Activated CD8-positive, alpha-beta memory T cell treated with anti-CD3 and anti-CD28 coated beads, Interleukin-2, amount 50 U/mL, for 48 hours (primary cell): ENCODE results near the gene SLC24A4.
A peak's percentile ranks its signal among the peaks of the same experiment; 100 is the strongest.

Experiments
- DNase-seq: peaks from one replicate; pipeline ENCODE4 v3.0.0-alpha.2; 2020

Gene SLC24A4

DNA sequence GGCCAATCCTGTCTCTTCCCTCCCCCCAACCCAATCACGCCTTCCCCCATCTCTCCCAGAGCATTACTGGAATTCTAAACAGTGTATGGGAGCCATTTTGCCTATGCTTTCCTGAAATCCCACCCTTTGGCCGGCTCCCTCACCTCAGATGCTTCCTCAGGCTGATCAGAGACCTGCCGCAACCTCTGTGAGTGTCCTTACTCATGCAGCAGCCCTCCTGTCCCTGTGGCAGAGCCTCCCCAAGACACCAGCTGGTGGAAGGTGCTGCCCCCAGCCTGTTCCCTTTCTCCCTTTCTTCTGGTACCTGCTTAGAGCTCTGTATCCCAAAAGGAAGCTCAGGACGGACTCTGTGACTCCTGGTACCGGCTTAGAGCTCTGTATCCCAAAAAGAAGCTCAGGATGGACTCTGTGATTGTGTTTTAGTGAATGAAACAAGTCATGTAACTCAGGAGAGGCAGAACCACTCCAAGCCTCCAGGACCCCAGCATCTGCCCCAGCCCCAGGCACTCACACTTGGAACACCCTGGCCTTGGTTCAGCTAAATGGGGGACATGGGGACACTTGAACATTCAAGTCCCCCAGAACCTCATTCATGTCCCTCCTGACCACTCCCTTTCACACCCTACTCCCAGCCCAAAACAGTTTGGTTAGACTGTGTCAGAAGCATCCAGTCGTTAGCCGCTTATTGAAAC is 161.3 kb downstream of the SLC24A4 start:
- DNase-seq = peak; percentile 30

DNA sequence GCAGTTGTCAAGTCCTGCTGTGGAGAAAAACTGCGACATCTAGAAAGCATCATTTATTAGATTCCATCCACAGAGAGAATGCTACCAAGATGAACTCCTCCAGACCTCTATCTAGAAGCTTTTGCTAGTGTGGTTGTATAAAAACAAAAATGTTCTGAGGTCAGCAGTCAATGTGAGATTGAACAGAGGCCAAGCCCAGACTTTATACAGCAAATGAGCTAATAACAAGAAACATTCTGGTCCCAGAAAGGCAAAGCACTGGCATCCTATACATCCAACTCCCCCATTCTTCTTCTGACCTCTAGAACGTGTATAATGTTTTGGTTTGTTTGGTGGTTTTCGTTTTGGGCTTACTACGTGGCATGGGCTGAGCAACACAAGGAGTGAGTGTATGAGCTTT is 163.9 kb downstream of the SLC24A4 start:
- DNase-seq = no peak

DNA sequence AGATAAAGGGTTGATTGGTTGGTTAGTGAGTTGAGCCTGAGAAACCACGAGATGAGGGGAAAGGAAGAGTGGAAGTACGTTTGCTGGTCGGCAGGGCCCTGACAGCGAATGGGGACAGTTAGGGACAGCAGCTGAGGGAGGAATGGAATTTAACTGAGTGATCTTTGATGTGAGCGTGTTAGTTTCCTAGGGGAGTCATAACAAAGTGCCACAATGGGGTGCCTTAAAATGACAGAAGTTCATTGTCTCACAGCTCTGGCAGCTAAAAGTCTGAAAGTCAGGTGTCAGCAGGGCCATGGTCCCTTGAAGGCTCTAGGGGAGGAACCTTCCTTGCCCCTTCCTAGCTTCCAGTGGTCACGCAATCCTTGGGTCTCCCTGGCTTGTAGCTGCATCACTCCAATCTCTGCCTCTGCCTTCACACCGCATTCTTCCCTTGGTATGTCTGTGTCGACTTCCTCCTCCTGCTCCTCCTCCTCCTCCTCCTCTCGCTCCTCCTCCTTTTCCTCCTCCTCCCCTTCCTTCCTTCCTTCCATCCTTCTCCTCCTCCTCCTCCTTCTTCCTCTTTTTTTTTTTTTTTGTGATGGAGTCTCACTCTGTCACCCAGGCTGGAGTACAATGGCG is 164.7 kb downstream of the SLC24A4 start:
- DNase-seq = peak; percentile 15

DNA sequence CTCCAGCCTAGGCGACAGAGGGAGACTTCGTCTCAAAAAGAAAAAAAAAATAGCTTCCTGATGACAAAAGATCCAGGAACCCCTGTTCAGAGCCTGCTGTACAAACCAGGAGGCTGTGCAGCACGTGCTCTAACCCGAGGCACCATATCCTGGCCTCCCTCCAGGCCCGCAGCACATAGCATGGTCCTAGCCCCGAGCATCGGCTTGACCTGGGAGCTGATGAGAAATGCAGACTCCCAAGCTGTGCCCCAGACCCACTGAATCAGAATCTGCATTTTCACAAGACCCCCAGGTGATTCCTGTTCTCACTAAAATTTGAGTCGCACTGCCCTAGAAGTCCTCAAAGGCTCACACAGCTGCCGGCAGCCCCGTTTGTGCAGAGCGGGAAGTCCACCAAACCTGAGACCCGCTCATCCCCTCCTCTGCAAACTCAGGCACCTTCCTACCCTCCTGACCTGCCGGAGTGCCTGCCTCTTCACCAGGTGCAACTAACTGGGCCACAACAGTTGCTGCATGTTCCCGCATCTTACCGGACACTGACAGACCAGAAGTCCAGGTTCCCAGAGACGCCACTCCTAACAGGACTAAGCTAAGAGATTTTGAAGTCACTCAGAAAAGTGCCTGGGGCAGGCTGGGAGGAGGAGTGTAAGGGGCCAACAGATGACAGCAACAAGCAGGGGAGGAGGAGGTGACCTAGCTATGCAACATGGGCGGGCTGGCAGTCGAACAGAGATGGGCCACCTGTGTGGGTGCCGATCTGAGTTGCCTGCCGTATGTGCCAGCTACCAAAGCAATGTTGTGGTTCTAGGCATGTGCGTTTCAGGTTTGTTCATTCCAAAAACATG is 166.7 kb downstream of the SLC24A4 start:
- DNase-seq = peak; percentile 18

DNA sequence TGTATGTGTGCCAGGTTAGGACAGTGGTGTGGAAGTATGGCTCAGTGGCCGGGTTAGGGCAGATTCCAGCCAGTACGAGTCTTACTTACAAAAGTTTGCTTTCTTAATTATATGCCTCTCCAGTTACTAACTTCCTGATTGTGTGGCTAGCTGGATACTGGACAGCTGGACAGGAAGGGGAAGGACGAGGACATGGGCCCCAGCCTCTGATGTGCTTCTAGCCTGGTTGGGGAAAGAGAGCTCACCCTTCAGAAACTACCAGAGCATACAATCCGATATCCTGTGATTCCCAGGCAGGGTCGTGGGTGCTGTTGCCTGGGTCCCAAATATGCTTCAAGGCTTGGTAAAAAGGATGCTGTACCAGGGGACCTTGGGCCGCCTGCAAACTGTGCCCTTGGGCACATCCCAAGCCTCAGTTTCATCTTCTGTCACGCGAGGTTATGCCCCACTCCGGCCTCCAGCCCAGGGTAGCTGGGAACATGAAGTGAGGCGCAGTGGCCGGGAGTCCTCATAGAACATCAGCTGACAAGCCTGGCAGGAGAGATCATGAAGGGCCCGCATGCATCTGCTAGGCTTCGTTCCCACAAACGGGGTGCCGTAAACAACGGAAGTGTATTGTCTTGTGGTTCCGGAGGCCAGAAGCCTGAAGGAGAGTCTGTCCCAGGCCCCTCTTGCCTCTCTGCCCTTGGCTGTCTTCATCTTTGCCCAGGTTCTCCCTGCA is 167.4 kb downstream of the SLC24A4 start:
- DNase-seq = peak; percentile 30

DNA sequence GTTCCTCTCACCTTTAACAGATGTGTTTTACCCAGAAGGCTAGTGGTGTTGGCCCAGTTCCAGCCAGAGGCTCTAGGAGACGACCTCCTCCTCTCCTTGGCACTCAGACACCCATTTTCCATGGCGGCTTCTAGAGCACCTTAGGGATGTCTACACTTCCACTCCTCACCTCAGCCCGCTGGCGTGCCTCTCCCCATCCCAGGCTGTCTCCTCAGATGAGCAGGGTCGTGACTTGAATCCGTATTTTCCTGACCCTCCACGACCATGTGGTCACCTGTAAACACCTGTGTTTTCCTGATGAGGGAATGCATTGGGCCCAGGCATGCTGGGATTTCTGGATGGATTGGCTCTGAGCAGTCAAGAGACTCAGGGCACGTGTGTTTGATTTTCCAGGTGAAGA is 168.8 kb downstream of the SLC24A4 start:
- peak; percentile 26 for DNase-seq

DNA sequence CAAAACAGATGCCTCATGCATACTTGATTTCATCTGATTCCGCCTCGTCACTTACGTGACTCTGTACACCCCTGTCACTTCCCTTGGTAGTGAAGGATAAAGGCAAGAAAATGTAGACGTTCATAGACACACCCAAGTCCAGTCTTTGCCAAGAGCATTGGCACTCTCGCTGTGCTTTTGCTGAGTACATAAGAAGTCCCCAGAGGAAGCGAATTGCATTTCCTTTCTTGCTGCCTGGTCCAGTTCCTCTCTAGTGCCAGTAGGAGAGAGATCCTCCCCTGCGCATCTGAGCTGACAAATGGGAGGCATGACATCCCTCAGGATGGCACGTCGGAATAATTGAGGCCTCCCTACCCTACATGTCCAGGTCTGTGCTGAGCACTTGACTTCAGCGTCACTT is 169.3 kb downstream of the SLC24A4 start:
- peak; percentile 26 for DNase-seq

DNA sequence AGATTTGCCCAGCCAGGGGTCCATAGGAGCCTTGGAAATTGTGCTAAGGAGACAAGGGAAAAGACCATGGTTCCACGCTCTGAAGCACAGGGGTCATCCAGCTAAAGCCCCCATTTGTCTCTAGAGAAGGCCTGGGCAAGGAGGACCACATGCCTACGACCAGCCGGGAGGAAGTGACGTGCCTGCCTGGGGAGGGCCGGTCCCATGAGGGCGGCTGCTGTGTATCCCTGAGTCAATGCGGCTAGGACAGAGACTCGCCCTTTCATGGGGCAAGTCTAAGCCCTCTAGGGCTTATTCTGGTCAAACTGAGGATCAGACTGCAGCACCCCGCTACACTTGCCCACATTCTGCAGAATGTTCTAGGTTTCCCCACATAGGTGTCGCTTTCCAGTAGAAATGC is 170.1 kb downstream of the SLC24A4 start:
- peak; percentile 43 for DNase-seq

DNA sequence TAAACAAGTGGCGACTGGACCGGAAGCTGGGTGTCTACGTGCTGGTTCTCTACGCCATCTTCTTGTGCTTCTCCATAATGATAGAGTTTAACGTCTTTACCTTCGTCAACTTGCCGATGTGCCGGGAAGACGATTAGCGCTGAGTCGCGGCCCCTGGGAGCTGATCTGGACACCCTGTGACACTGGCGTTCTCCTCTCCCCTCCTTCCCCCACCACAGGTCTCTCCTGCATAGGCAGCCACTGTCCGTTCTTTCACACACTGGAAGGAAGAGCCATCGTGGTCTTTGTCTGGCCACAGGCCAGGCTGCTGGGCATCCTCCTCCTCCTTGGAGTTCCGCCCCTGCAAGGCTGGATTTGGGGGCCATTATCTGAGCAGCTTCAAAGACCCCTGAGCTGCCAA is 170.5 kb downstream of the SLC24A4 start:
- peak; percentile 28 for DNase-seq

DNA sequence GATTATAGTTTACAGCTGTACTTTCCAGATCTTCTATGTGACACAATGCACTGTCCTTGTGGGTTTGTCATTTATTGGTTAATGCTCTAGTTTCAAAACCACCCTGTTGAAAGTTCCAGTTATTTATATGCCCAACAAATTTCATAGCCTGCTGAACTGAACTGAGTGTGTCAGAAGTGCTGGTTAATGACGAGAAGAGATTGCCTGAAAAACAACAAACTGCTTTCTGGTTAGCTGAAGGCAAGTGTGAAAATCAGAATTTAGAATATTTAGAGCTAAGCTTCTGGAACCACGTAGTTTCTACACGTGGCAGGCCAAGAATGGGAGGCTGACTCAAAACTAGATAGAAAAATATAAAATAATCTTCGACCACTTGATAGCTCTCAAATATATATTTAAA is 171.5 kb downstream of the SLC24A4 start:
- DNase-seq = no peak

DNA sequence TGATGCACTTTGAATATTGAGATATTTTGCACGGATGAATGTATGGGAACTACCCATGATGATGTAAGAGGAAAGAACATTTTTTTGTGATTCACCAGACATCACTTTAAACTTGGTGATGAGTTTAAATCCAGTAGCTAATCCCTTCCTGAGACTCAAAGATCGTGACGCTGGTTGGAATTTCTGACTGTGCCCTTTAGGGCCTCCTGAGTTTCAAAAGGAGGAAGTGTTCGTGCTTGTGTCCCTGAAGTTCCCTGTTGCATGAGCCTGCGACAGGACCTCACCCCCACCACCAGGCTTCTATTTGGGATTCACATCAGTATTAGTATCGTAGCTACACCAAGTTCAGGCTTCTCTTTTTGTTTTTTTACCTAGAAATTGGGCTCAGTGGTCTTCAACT is 172.1 kb downstream of the SLC24A4 start:
- peak; percentile 8 for DNase-seq

DNA sequence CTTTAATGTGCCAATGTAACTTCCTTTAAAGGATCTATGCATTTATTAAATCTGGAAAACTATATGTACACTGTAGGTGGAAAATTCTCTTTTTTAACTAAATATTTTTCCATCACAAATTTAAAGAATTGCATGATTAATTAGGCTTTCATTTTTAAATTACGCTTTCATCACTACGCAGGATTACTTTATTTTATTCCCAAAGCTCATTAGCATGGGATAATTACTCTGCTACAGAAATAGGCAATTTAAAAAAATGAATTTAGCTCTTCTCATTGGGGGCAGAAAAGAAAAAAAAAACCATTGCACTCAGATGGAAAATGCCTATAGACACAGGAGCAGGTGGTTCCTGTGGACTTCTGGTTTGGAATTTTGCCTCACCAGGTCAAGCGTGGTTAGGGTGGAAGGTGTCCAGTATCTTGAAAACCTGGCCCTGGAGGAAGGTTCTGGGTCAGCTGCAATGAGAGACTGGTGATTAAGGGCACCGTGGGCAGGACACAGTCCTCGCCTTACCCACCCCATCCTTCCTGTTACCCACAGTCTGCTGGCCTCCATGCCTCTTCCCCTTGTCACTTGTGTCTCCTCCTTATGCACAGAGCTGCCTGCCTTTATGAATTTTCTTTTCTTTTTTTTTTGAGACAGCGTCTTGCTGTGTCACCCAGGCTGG is 173.4 kb downstream of the SLC24A4 start:
- peak; percentile 35 for DNase-seq

DNA sequence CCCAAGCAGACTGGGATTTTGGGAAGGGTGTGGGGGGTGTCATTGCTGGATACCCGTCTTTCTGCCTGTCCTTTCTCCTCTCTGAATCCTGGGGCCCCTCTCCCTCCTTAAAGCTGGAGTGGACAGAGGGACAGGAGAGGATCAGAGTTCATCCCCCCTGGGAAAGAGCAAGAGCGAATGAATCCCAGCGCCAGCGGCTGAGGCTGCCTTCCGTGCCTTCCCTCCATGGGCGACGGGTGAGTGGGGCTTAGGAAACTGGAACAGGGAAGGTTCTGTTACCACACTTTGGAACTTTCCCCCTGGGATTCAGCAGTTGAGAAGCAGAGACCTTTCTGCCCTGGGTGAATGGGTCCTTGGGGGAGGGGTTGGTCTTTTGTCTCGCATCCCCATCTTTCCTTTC is 174.4 kb downstream of the SLC24A4 start:
- DNase-seq = peak; percentile 25

DNA sequence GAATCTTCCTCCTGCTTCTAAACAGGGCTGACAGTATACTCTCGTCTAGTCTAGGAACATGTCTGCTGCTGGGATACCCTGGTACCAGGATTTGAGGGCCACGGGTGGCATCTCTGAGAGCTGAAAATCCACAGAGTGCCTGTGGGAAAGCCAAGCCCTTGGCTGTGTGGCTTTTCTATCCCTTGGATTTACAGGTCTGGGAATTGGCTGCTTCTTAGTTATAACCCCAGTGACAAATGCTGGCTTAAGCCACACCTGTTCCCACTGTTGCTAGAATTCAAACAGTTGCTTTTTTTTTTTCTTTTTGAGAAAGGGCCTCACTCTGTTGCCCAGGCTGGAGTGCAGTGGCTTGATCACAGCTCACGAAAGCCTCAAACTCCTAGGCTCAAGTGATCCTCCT is 176.3 kb downstream of the SLC24A4 start:
- DNase-seq = peak; percentile 12

DNA sequence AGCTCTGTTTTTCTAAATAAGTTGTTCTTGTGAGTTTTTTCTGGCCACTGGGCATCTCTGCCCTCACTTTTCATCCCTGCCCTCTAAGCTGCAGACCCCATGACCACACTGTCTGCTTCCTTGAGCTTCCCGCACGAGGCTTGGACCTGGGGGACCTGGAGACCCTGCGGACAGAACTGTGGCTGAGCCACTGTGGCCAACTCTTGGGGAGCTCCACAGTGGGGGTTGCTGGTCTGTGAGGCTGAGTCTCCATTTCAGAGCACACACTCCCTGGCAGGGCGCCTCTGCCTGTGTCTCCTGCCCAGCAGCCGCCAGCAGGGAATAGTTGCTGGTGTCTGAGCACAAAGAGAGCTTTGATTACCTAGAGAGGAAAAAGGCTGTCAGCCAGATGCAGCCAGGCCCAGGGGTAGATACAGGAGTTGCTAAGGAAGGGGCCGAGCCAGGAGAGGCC is 177.6 kb downstream of the SLC24A4 start:
- peak; percentile 22 for DNase-seq

DNA sequence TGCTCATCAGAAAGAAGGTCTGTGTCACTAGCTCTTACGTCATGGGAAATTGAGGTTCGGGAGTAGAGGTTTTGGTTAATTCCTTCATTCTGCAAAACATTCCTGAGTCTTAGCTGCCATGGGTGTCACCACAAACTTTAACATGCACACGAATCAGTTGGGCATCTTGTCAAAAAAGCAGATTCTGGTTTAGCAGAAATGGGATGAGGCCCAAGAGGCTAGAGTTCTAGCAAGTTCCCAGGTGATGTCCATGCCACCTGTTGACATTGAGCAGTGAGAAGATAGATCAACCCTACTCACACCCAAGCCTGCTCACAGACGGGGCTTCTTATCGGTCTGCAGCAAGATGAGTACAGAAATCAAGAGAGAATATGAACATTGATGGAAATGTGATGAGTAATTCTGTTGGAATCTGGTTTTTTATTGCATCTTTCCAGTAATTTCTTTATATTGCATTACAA is 179.0 kb downstream of the SLC24A4 start:
- no peak for DNase-seq

DNA sequence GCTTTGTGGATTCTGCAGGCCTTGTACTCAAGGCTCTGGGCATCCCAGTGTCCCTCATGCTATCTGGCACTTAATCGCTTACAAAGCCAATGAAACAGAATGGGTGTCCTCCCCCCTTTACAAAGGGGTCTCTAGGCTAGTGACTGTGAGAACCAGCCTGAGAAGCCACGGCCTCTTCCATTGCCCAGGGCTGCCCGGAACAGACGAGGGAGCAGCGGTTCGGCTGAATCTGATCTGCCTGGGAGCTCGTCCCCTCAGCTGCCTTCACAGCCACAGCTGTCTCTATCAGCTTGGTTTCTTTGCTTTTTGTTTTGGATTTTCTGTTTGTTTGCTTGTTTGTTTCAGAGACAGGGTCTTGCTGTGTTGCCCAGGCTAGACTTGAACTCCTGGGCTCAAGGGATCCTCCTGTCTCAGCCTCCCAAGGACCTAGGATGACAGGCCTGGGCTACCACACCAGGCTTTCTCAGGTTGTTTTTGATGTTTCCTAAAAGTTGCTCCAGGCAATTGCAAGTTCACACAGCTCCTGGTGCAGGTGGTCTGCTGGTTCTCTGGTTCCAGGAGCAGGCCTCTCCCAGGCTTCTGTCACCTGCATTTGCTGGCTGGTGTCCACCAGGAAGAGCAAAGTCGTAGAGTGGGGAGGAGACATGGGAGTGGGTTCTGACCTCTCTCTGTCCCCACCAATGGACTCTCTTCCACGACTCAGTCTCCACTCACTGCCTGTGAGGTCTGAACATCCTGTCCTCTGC is 179.7 kb downstream of the SLC24A4 start:
- no peak for DNase-seq

DNA sequence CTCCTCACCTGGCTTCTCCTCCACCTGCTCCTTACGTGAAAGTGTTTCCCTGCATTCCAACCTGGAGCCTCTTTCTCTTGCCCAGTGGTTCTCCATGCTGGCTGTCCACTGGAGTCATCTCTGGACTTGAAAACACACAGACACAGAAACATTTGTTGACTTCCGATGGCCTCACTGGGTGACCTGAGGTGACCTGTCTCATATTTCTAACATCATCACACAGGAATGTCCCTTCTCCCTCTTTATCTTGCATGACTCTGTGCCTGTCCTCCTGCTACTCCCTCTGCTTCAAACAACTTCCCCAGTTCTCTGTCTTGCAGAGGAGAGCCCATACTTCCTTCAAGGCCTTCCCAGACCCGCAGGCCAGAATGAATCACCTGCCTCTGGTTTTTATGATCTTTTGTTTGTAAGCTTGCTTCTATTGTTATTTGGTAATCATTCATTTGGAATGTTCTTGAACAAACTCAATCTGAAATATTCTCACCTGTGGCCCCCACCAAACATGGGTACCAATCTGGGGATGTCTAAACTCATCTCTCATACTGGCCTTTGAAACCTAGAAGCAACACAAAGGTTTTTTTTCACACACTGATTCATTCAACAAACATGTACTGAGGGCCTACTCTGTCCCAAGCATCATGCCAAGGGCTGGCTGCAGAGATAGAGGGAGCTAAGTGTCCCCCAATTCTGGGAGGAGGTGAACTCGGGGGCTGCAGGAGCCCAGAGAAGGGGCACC is 181.0 kb downstream of the SLC24A4 start:
- DNase-seq = no peak

DNA sequence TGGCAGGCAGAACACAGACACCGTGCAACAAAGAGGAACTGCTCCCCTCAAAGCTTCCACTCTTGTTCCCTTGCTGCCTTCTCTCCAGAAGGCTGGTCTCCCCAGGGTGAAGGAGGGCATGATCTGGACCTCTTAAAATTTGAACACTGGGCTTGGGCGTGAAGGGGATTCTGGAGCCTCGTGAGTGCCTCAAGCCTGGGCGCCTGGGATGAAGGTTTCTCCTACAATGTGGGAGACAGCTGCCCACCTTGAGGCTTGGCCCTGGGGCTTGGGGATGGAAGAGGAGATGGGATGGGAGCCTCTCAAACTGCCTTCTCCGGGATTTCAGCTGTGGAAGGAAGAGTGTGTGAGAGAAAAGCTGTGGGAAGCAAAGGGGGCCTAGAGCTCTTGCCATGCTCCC is 182.9 kb downstream of the SLC24A4 start:
- DNase-seq = no peak

DNA sequence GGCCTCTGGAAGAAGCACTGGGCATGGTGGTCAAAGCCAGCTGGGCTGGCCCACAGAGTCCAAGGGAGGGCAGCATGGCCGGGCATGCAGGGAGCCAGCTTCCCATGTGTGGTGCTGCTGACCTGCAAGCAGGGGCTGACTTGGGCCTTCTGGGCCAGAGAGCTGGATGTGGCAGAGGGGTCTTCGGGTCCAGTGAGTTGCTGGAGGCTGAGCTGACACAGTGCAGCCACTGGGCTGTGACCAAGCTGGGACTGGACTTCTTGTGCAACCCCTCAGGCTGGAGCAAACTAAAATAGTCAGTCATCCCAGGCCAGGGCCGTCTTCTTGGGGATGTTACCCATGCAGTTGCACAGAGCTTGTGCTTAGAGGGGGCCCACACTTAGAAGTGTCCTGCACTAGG is 183.3 kb downstream of the SLC24A4 start:
- DNase-seq = no peak

DNA sequence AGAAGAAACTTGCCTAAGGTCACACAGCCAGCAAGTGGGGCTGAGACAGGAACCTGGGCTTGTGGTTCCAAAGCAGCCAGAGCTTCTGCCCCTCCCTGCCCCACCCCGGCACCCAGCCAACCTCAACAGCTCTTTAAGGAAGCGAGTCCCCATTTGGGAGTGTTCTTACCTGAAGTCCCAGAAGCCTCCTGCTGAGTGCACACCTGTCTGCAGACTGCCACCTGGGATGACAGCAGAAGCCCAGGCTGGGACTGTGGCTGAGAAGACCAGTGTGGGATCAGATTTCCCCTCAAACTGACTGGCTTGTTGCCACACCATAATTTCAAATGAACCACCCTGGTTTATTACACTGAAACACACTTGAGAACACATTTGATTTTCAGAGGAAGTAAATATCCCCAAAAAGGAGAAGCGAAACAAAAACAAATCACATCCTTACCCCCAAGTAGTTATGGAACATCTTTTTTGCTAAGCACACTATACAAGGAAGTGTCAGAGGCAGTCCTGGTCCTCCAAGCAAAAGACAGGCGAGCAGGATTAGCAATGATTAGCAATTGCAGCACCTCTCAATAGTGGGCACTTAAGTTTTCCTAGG is 184.3 kb downstream of the SLC24A4 start:
- no peak for DNase-seq
